ENCODE data around the gene LNP1. TPM values are rescaled to one million over a fixed set of nuclear protein-coding genes. Genes with fewer than 3 reads are reported as not detected.

LNP1 gene
- total and polyA plus RNA-seq, 9 of the 15 experiments (the other 6 are each of a cell fraction or from before 2014, with no cell fraction given): 1.9 to 5.2 (median 4.5) TPM

DNA sequence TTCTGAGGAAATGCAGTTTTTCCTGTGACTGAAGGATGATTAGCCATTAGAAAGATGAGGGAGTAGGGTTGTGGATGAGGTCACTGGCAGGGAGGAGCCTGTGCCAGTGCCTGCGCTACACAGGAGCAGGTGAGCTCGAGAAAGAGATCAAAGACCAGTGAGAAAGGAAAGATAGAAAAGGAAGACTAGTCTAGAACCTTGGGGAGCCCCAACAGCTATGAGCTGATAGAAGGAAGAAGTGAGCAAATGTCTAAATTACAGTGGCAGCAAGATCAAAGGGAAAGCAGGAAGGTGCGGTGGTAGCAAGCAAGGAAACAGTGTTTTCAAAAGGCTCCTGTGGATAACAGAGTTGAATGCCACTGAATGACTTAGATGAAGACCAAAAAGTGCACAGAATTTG, 39.6 kb downstream of the LNP1 start:
- H3K27me3 ChIP-seq (ENCODE audit: control insufficient read depth in 2 of 2, insufficient read depth in 2 of 2, low read length in 2 of 2): no peaks in the 10 kb centered on the region
- no peak for ATAC-seq
- no peaks in the 10 kb centered on the region for H4K20me1 ChIP-seq (replicated peaks; ENCODE audit: control insufficient read depth, insufficient read depth, low read length)
- H3K36me3 ChIP-seq (ENCODE audit: control insufficient read depth, insufficient read depth, low read length): no peaks in the 10 kb centered on the region
- H3K9me3 ChIP-seq (replicated peaks; ENCODE audit: control insufficient read depth, insufficient read depth, low read depth, low read length): no peaks in the 10 kb centered on the region; the same call in 1 of the 2 replicates
- WGBS (ENCODE audit: insufficient coverage, low coverage, missing lambda C conversion rate): 61% methylated on average over 3 of the region's 3 CpGs
- FAIRE-seq: no peak
- no peaks in the 10 kb centered on the region; a peak in 1 of 5 replicates for H3K4me1 ChIP-seq (replicated peaks in 1 of 2; ENCODE audit: control insufficient read depth in 2 of 2, insufficient read depth in 2 of 2, low read length in 2 of 2)
- no TSS peak for BruUV-seq (replicated peaks)
- TF ChIP-seq CCAR2 (IDR thresholded peaks at IDR 0.05; ENCODE audit: low read depth, low read length): no peak
- TF ChIP-seq, protein P1, sequence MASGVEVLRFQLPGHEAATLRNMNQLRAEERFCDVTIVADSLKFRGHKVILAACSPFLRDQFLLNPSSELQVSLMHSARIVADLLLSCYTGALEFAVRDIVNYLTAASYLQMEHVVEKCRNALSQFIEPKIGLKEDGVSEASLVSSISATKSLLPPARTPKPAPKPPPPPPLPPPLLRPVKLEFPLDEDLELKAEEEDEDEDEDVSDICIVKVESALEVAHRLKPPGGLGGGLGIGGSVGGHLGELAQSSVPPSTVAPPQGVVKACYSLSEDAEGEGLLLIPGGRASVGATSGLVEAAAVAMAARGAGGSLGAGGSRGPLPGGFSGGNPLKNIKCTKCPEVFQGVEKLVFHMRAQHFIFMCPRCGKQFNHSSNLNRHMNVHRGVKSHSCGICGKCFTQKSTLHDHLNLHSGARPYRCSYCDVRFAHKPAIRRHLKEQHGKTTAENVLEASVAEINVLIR (CRISPR knock-in tag; IDR thresholded peaks at IDR 0.05): no peak
- no peak for TF ChIP-seq PKNOX1 (IDR thresholded peaks at IDR 0.05)
- no peak overlapping the region for H3K9ac ChIP-seq (ENCODE audit: insufficient read depth in 1 of 2, low read depth in 2 of 2, low read length in 2 of 2)
- intact Hi-C loops (cut with micrococcal nuclease): no loop called here
- H3K9me1 ChIP-seq (ENCODE audit: control insufficient read depth, insufficient read depth, low read length): no peaks in the 10 kb centered on the region
- in situ Hi-C loops (cut with MboI): no loop called here
- H3K4me3 ChIP-seq: no peak overlapping the region
- H2AFZ ChIP-seq (ENCODE audit: low read depth, low read length): no peak overlapping the region
- H3K4me2 ChIP-seq (ENCODE audit: insufficient read depth, low read length): no peak overlapping the region
- ChIA-PET POLR2A (no interaction called here), CTCF (ENCODE audit: low intra/inter-chr PET ratio) (no interaction called here)
- no peak for DNase-seq (ENCODE audit: extremely low read depth in 1 of 4, low spot score in 3 of 4)
- no peaks in the 10 kb centered on the region for H3K79me2 ChIP-seq (ENCODE audit: control insufficient read depth, insufficient read depth, low read length)
- no peak overlapping the region for H3K27ac ChIP-seq (ENCODE audit: extremely low read depth, low read depth, low read length)

DNA sequence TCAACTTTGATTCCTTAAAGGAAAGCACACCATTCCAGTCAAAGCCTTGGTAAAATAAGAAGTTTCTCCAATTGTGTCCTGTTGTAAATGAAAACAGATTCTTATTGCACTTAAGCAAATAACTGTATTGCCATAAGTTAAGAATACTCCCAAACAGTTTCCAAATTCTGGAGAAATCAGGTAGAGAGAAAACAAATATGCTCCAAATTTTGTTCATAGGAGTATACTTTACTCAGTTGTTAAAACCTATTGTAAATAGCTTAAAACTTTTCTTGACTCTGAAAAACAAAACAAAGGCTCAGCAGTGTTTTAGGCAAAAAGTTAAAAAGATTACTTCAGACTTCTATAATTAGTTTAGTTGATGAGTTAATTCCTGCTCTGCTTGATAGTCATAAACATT, 42.4 kb downstream of the LNP1 start:
- ChIA-PET POLR2A (no interaction called here), CTCF (ENCODE audit: low intra/inter-chr PET ratio) (no interaction called here)
- Histone ChIP-seq H3K9me1 (ENCODE audit: control insufficient read depth, insufficient read depth, low read length) (no peaks in the 10 kb centered on the region), H2AFZ (ENCODE audit: low read depth, low read length) (no peak overlapping the region), H3K4me2 (ENCODE audit: insufficient read depth, low read length) (no peak overlapping the region), H3K27ac (ENCODE audit: extremely low read depth, low read depth, low read length) (no peak overlapping the region), H3K9me3 (replicated peaks; ENCODE audit: control insufficient read depth, insufficient read depth, low read depth, low read length) (no peaks in the 10 kb centered on the region; the same call in 1 of the 2 replicates), H3K4me1 (replicated peaks in 1 of 2; ENCODE audit: control insufficient read depth in 2 of 2, insufficient read depth in 2 of 2, low read length in 2 of 2) (no peaks in the 10 kb centered on the region), H4K20me1 (replicated peaks; ENCODE audit: control insufficient read depth, insufficient read depth, low read length) (no peaks in the 10 kb centered on the region), H3K4me3 (no peak overlapping the region), H3K79me2 (ENCODE audit: control insufficient read depth, insufficient read depth, low read length) (no peaks in the 10 kb centered on the region), H3K27me3 (ENCODE audit: control insufficient read depth in 2 of 2, insufficient read depth in 2 of 2, low read length in 2 of 2) (no peaks in the 10 kb centered on the region), H3K36me3 (ENCODE audit: control insufficient read depth, insufficient read depth, low read length) (no peaks in the 10 kb centered on the region), H3K9ac (ENCODE audit: insufficient read depth in 1 of 2, low read depth in 2 of 2, low read length in 2 of 2) (no peak overlapping the region)
- no peak for DNase-seq (ENCODE audit: extremely low read depth in 1 of 4, low spot score in 3 of 4)
- no peak for FAIRE-seq
- BruUV-seq (replicated peaks): no TSS peak
- in situ Hi-C loops (cut with MboI): no loop called here
- no peak for TF ChIP-seq NCOR1 (IDR thresholded peaks at IDR 0.05)
- TF ChIP-seq LARP7 (IDR thresholded peaks at IDR 0.05): no peak
- TF ChIP-seq CBX3 (IDR thresholded peaks at IDR 0.05; ENCODE audit: borderline replicate concordance in 1 of 2, low read length in 2 of 2): peak in 1 of 2 experiments; percentile 62; a peak in 1 of 3 replicates
- no peak for TF ChIP-seq ZNF785 (CRISPR knock-in tag; IDR thresholded peaks at IDR 0.05)
- TF ChIP-seq ATF6 (CRISPR knock-in tag; IDR thresholded peaks at IDR 0.05): no peak
- TF ChIP-seq SIX5 (IDR thresholded peaks at IDR 0.05; ENCODE audit: borderline replicate concordance in 1 of 2, insufficient read depth in 1 of 2, low read depth in 1 of 2, low read length in 2 of 2): no peak
- no peak for ATAC-seq
- intact Hi-C loops (cut with micrococcal nuclease): no loop called here

All from K562 (cell line).